Measurements from ENCODE around the gene PYGL.
"Not testable (repeated sequence)": the region's sequence is repeated elsewhere in the genome, so short reads cannot be mapped to it uniquely, and the experiment has no call there.

The PYGL gene

GRCh38 chr14:50943943-50944646, at the start of gene PYGL:
Gene PYGL, minus strand, starts transcription at chr14:50944483. Its CDS starts 80 bp downstream, at chr14:50944403.
- no peak for DNase-seq (ENCODE audit: low read depth)

GRCh38 chr14:50985859-50986331, 41.6 kb upstream of the PYGL start:
- DNase-seq (ENCODE audit: low read depth), result no peak

DNA sequence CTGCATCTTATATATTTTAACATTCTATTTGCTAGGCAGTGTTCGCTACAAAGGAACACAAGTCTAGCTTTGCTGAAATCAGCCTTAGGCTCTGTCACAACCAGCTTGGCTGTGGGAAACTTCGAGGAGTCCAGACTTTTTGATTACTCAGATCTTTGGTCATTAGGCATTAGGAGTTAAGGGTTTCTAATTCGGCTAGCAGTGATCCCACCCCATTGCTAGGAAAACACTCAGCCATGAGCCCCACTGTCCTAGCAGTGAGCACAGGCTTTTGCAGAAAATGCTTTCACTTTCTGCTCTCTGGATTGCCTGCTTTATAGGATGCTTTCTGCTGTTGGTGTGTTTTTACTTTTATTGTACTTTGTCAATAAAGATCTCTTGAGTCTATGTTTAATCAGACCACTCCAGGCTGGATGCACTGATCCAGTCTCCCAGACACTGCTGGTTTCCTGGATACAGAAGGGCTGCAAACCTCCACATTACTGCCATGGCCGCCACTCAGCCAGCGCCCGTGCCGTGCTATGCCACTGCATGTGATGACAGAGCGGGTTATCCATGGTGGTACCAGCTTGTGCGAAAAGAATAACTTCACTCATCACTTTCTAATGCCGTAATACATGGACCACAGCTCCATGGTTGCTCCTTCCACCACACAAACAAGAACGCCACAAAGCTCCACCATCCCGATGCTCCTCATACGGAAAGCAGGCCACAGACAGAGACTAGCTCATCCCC, 41.0 kb upstream of the PYGL start:
- DNase-seq (ENCODE audit: low read depth), result no peak

DNA sequence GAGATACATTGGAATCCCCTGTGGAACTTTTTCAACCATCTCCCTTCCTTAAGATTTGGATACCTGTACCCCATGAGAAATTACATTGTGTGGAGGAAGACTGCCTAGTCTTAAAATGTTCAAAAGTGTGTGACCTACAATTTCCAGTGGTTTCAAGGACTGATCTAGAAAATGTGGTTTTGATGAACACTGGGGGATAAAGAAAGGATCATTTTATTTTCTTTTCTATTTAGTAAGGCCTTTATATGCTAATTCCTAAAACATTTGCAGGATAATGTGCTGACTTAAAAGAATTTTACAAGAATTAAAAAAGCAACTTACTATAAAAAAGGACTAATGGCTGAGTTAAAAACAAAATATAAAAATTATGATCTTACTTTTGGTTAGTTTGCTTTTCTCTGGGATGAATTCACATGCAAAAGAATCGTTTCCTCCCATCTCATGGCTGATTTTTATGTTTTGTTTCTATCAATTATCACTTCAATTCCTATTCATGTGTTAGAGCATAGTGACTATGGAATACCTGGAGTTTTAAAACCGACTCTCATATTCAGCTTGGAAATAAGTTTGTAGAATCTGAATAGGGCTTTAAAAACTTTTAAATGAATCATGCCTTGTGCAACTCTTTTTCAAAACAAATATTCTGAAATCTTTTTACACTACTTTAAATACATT, 39.9 kb upstream of the PYGL start:
- no peak for DNase-seq (ENCODE audit: low read depth)

GRCh38 chr14:50979941-50980850, 35.9 kb upstream of the PYGL start:
- DNase-seq (ENCODE audit: low read depth), result no peak

- no peak for DNase-seq (ENCODE audit: low read depth)
Measured at GRCh38 chr14:50978888-50979287, 34.6 kb upstream of the PYGL start.

- DNase-seq (ENCODE audit: low read depth), result no peak
Measured at GRCh38 chr14:50978529-50978871, 34.2 kb upstream of the PYGL start.

DNA sequence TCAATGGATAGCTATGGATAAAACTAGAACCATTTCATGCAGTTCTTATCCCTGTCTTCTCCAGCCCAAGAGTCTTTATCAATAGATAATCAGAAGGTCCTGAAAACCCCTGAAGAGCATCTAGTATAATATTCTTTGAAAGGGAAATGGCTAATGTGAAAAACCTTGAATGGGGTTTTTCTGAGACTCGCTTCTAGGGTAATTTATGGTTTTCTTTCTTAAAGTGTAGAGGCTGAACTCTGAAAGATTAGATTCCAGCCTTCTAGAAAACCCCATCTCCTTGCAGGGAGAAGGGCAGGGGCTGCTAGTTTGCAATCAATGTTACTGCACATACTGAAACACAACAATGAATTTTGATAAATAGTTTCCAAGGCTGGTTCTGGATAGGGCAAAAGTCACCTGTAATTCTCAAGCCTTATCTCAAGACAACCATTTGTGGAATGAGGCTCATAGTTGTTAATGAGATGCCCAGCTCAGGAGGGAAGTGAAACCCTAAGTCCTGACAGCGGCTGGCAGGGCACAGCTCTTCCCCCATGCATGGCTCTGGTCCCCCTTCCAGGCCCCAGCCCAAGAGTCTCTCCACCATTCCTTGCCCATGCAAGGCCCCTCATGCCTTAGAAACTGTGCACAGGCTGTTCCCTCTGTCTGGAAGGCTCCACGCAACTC, 33.7 kb upstream of the PYGL start:
- DNase-seq (ENCODE audit: low read depth), result no peak

- no peak for DNase-seq (ENCODE audit: low read depth)
Measured at GRCh38 chr14:50974118-50974517, 29.8 kb upstream of the PYGL start.

DNA sequence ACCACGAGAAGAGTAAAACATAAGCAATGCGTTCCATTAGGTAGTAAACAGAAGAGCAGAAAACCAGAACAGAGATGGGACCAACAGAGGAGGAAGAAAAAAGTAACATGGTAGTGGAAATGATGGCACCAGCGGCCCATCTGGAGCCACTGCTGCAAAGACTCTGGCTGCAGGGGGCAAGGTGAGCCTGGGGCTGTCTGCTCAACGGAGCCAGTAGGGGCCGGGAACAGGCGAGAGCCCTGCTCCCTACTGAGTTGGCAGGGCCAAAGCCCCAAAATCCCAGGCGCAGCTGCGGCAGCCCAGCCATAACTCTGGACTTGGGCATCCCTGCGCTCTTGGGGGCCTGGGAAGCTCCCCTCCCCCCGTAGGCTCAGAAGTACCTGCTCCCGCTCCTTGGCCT, 28.5 kb upstream of the PYGL start:
- no peak for DNase-seq (ENCODE audit: low read depth)

DNA sequence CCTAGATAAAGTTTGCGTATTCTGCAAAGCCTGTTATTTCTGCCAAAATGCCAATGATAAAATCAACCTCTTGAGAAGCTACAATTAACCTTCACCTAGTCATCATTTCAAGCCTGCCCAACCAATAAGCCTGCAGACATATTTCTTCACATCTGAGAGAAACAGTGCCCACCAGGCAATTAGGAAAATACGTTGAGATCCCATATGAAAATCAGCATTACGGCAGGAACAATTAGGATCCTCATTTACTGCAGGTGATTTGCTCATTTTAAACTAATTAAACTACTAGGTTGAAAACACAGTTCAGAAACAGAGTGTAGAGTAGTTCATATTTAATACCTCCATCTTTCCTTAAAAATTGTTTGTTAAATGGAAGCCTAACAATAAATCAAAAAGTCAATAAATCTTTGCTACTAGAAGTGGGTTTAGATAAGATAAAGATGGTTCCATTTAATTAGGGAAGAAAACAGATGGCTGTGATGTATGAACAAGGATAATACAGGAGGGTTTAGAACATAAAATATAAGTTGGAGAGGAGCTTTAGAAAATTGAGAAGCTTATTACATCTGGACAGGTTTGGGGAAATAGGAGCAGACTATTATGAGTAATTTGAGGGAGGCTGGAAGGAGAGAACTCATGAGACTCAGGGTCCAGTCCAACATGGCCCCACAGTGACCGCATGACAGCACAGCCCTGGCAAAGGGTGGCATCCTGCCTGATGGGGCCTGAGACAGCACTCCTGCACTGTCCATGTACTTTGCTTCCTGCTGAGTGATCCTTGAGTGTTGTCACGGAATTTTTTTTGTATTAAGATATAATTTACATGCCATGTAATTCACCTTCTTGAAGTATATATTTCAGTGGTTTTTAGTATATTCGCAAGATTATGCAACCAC, 26.9 kb upstream of the PYGL start:
- DNase-seq (ENCODE audit: low read depth), result no peak

DNA sequence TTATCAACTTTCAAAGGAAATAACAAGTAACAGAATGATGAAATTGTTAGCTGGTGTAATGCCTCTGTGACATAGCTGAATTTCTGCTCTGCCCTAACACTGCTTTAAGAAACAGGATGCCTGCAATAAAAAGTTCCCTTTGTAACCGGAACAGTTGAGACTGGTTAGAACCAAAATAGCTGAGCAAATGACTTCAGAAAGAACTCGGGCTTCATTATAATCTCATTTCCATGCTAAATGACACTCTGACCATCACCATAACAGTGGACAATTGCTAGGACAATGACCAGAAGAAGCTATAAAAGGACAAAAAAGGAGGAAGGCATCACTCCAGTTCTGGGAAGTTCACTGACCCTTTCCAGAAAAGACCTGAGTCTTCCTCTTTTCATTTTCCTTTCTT, 23.5 kb upstream of the PYGL start:
- no peak for DNase-seq (ENCODE audit: low read depth)

DNA sequence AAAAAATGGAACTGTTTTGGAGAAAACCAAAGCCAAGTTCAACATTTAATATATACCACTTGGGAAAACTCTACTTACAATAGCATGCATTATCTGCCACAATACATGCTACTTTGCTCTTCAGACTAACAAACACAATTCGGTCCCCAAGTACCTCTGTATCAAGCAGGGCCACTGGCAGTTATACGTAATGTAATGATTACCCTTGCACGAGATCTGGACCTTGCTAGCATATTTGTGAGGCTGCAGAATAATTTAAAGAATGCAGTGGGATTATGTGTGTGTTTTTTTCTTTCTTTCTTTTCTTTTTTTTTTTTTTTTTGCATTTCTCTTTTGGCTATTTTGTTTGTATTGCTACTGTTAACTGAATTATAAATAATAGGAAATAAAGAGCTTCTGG, 22.8 kb upstream of the PYGL start:
- no peak for DNase-seq (ENCODE audit: low read depth)

- no peak for DNase-seq (ENCODE audit: low read depth)
Measured at GRCh38 chr14:50964683-50965390, 20.6 kb upstream of the PYGL start.

DNA sequence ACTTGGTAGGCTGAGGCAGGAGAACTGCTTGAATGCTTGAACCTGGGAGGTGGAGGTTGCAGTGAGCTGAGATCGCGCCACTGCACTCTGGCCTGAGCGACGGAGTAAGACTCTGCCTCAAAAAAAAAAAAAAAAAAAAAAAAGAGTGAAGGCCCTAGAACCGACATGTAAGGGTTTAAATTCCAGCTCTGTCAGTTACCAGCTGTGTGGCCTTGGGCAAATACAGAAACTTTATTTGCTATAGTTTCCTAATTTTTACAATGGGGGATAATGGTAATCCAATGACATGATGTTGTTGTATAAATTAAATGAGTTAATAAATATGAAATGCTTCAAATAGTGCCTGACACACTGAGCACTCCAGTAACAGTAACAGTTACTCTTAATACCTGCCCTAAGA, 19.6 kb upstream of the PYGL start:
- no peak for DNase-seq (ENCODE audit: low read depth)

GRCh38 chr14:50961605-50962221, 17.4 kb upstream of the PYGL start:
- DNase-seq (ENCODE audit: low read depth), result peak; percentile 73

- no peak for DNase-seq (ENCODE audit: low read depth)
Measured at GRCh38 chr14:50957296-50957695, 13.0 kb upstream of the PYGL start.

DNA sequence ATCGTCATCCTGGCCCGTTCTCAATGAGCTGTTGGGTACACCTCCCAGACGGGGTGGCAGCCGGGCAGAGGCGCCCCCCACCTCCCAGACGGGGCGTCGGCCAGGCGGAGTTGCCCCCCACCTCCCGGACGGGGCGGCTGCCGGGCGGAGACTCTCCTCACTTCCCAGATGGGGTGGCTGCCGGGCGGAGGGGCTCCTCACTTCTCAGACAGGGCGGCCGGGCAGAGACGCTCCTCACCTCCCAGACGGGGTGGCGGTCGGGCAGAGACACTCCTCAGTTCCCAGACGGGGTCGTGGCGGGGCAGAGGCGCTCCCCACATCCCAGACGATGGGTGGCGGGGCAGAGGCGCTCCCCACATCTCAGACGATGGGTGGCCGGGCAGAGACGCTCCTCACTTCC, 12.1 kb upstream of the PYGL start:
- not testable (repeated sequence) for DNase-seq (ENCODE audit: low read depth)

GRCh38 chr14:50955373-50956043, 11.2 kb upstream of the PYGL start:
- peak; percentile 88 for DNase-seq (ENCODE audit: low read depth)
